Measurements from ENCODE around the gene FGF14. TPM values are rescaled to one million over a fixed set of nuclear protein-coding genes. Genes with fewer than 3 reads are reported as not detected.
A peak's percentile ranks its signal among the peaks of the same experiment; 100 is the strongest.

The FGF14 gene
- total RNA-seq, 1 donor from 2014 or later = 0.23 TPM

DNA sequence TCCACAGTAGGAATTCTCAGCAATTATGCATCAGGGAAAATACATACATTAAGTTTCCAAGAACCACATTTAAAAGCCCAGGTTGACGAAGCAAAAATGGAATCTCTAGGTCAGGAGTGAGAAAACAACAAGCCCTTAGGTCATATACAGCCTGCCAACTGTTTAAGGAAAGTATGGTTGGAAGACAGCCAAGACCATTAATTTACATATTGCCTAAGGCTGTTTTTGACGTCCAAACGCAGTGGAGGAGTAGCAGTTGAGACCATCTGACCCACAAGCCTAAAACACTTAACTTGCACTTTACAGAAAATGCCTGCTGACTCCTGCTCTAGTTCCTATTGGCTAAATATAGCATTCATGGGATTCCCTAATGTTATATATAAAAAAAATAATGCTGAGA lies 650.4 kb downstream of the FGF14 start:
- H4K20me1 ChIP-seq (ENCODE audit: insufficient read depth, low read length) = no peaks in the 10 kb centered on the region
- peak; percentile 60 for DNase-seq (ENCODE audit: low read depth)
- no peak overlapping the region for H2AFZ ChIP-seq (ENCODE audit: low read depth, low read length)
- H3K4me3 Mint-ChIP-seq (ENCODE audit: unreplicated experiment) = no peak overlapping the region
- no peaks in the 10 kb centered on the region for H3K27me3 Mint-ChIP-seq (ENCODE audit: low read depth, unreplicated experiment)
- no peaks in the 10 kb centered on the region for H3K36me3 ChIP-seq (ENCODE audit: insufficient read depth, low read length)
- TF ChIP-seq EZH2 (IDR thresholded peaks at IDR 0.05; ENCODE audit: insufficient read depth, low read length) (no peak), CTCF (IDR thresholded peaks at IDR 0.05; ENCODE audit: insufficient read depth, low read depth, low read length) (no peak)
- no peaks in the 10 kb centered on the region for H3K79me2 ChIP-seq (ENCODE audit: insufficient read depth, low read length)
- H3K27ac Mint-ChIP-seq (ENCODE audit: unreplicated experiment) = no peak overlapping the region
- H3K27ac ChIP-seq (ENCODE audit: low read depth, low read length) = no peak overlapping the region
- H3K9ac ChIP-seq (ENCODE audit: low read length) = no peak overlapping the region
- no peaks in the 10 kb centered on the region for H3K9me3 Mint-ChIP-seq (ENCODE audit: unreplicated experiment)
- no peaks in the 10 kb centered on the region for H3K4me1 ChIP-seq (ENCODE audit: insufficient read depth, low read length)
- peaks cover 9% of the 10 kb centered on the region for H3K4me1 Mint-ChIP-seq (ENCODE audit: low read depth, unreplicated experiment)
- H3K27me3 ChIP-seq (ENCODE audit: insufficient read depth, low read length) = no peaks in the 10 kb centered on the region
- no peaks in the 10 kb centered on the region for H3K9me3 ChIP-seq (ENCODE audit: insufficient read depth, low read depth, low read length)
- no peaks in the 10 kb centered on the region for H3K36me3 Mint-ChIP-seq (ENCODE audit: low read depth, unreplicated experiment)
- no peak overlapping the region for H3K4me3 ChIP-seq (ENCODE audit: insufficient read depth, low read depth, low read length)
- peak; percentile 73 for FAIRE-seq
- no peak overlapping the region for H3K4me2 ChIP-seq (ENCODE audit: low read length)

DNA sequence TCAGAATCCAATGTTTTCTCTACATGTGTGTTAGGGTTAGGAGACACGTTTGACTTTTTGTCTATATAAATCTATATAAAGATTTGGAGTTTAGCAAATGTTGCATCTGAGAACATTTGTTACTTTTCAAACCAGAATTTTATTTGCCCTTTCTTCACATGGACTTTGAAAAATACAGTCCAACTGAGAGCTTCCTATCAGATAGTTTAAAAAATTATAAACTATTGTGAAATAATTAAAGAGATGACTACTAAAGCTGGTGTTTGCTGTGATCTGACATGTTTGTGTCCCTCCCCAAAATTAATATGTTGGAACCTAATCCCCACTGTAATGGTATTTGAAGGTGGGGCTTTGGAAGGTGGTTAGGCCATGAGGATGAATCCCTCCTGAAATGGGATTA lies 652.3 kb downstream of the FGF14 start:
- peaks cover 2% of the 10 kb centered on the region for H3K4me1 Mint-ChIP-seq (ENCODE audit: low read depth, unreplicated experiment)
- Histone ChIP-seq H3K27ac (ENCODE audit: low read depth, low read length) (no peak overlapping the region), H3K4me1 (ENCODE audit: insufficient read depth, low read length) (no peaks in the 10 kb centered on the region), H2AFZ (ENCODE audit: low read depth, low read length) (no peak overlapping the region), H3K9me3 (ENCODE audit: insufficient read depth, low read depth, low read length) (no peaks in the 10 kb centered on the region), H3K27me3 (ENCODE audit: insufficient read depth, low read length) (no peaks in the 10 kb centered on the region), H3K4me3 (ENCODE audit: insufficient read depth, low read depth, low read length) (no peak overlapping the region), H3K79me2 (ENCODE audit: insufficient read depth, low read length) (no peaks in the 10 kb centered on the region), H4K20me1 (ENCODE audit: insufficient read depth, low read length) (no peaks in the 10 kb centered on the region), H3K36me3 (ENCODE audit: insufficient read depth, low read length) (no peaks in the 10 kb centered on the region), H3K9ac (ENCODE audit: low read length) (no peak overlapping the region), H3K4me2 (ENCODE audit: low read length) (no peak overlapping the region)
- no peak for TF ChIP-seq CTCF (IDR thresholded peaks at IDR 0.05; ENCODE audit: insufficient read depth, low read depth, low read length)
- TF ChIP-seq EZH2 (IDR thresholded peaks at IDR 0.05; ENCODE audit: insufficient read depth, low read length) = no peak
- H3K36me3 Mint-ChIP-seq (ENCODE audit: low read depth, unreplicated experiment) = no peaks in the 10 kb centered on the region
- no peak for DNase-seq (ENCODE audit: low read depth)
- no peak overlapping the region for H3K4me3 Mint-ChIP-seq (ENCODE audit: unreplicated experiment)
- FAIRE-seq = no peak
- no peaks in the 10 kb centered on the region for H3K27me3 Mint-ChIP-seq (ENCODE audit: low read depth, unreplicated experiment)
- no peak overlapping the region for H3K27ac Mint-ChIP-seq (ENCODE audit: unreplicated experiment)
- H3K9me3 Mint-ChIP-seq (ENCODE audit: unreplicated experiment) = no peaks in the 10 kb centered on the region

DNA sequence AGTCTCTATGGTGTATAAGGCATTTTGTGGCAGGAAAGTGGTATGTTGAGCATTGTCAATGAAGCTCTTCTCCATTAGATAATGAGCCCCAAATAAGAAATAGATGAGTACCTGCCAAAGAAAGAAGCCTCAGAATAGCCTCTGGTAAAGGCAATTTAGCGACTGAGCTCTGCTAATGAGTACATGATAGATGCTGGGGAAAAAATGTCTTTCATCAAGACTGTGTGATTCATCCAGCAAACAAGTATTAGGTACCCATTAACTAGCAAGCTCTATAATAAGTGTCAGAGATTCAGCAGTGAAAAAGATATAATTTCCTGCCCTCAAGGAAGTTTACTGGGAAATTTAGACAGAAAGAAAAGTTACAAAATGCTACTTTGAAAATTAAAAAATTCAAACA lies 654.8 kb downstream of the FGF14 start:
- TF ChIP-seq EZH2 (IDR thresholded peaks at IDR 0.05; ENCODE audit: insufficient read depth, low read length) (no peak), CTCF (IDR thresholded peaks at IDR 0.05; ENCODE audit: insufficient read depth, low read depth, low read length) (no peak)
- DNase-seq (ENCODE audit: low read depth) (no peak), FAIRE-seq (no peak)
- Mint-ChIP-seq H3K36me3 (ENCODE audit: low read depth, unreplicated experiment) (no peaks in the 10 kb centered on the region), H3K27ac (ENCODE audit: unreplicated experiment) (no peak overlapping the region), H3K4me3 (ENCODE audit: unreplicated experiment) (peak overlapping the region; percentile 2), H3K4me1 (ENCODE audit: low read depth, unreplicated experiment) (peaks cover 2% of the 10 kb centered on the region), H3K27me3 (ENCODE audit: low read depth, unreplicated experiment) (no peaks in the 10 kb centered on the region), H3K9me3 (ENCODE audit: unreplicated experiment) (no peaks in the 10 kb centered on the region)
- H3K27me3 ChIP-seq (ENCODE audit: insufficient read depth, low read length) = no peaks in the 10 kb centered on the region
- H3K79me2 ChIP-seq (ENCODE audit: insufficient read depth, low read length) = no peaks in the 10 kb centered on the region
- no peaks in the 10 kb centered on the region for H3K9me3 ChIP-seq (ENCODE audit: insufficient read depth, low read depth, low read length)
- no peaks in the 10 kb centered on the region for H3K36me3 ChIP-seq (ENCODE audit: insufficient read depth, low read length)
- H3K4me1 ChIP-seq (ENCODE audit: insufficient read depth, low read length) = no peaks in the 10 kb centered on the region
- H3K27ac ChIP-seq (ENCODE audit: low read depth, low read length) = no peak overlapping the region
- no peak overlapping the region for H3K4me3 ChIP-seq (ENCODE audit: insufficient read depth, low read depth, low read length)
- no peak overlapping the region for H3K9ac ChIP-seq (ENCODE audit: low read length)
- no peak overlapping the region for H2AFZ ChIP-seq (ENCODE audit: low read depth, low read length)
- H4K20me1 ChIP-seq (ENCODE audit: insufficient read depth, low read length) = no peaks in the 10 kb centered on the region
- no peak overlapping the region for H3K4me2 ChIP-seq (ENCODE audit: low read length)

All from astrocyte (in vitro differentiated cells and primary cell).